NCI-H2171 treated with DMSO at 0.1 percent for 48 hours (cell line): Measurements from ENCODE around the gene NR1I2.

Experiments used
- DNase-seq: peaks from one replicate; lab custom pipeline; 2025; lab: John Stamatoyannopoulos, UW

NR1I2 gene

GRCh38 chr3:119819806-119820205 lies 37.9 kb downstream of the NR1I2 start:
- DNase-seq, result no peak

GRCh38 chr3:119825820-119826219 lies 43.9 kb downstream of the NR1I2 start:
- DNase-seq, result no peak

GRCh38 chr3:119826711-119827608 lies 45.1 kb downstream of the NR1I2 start:
- no peak for DNase-seq

GRCh38 chr3:119829420-119829819 lies 47.5 kb downstream of the NR1I2 start:
- no peak for DNase-seq

- DNase-seq, result no peak
These were observed 49.1 kb downstream of the NR1I2 start for GRCh38 chr3:119831022-119831421.

- DNase-seq, result no peak
These were observed 50.1 kb downstream of the NR1I2 start for GRCh38 chr3:119831941-119832371.

- DNase-seq, result no peak
These were observed 53.0 kb downstream of the NR1I2 start for GRCh38 chr3:119834754-119835370.

GRCh38 chr3:119835556-119835955 lies 53.7 kb downstream of the NR1I2 start:
- no peak for DNase-seq

GRCh38 chr3:119841808-119842471 lies 60.0 kb downstream of the NR1I2 start:
- DNase-seq, result no peak

GRCh38 chr3:119849126-119849525 lies 67.2 kb downstream of the NR1I2 start:
- no peak for DNase-seq

- DNase-seq, result no peak
These were observed 74.8 kb downstream of the NR1I2 start for GRCh38 chr3:119856695-119857094.

- no peak for DNase-seq
These were observed 77.1 kb downstream of the NR1I2 start for GRCh38 chr3:119858957-119859356.

GRCh38 chr3:119859728-119860127 lies 77.8 kb downstream of the NR1I2 start:
- DNase-seq, result no peak

GRCh38 chr3:119861681-119862080 lies 79.8 kb downstream of the NR1I2 start:
- no peak for DNase-seq

GRCh38 chr3:119862616-119863015 lies 80.7 kb downstream of the NR1I2 start:
- no peak for DNase-seq

- DNase-seq, result no peak
These were observed 82.6 kb downstream of the NR1I2 start for GRCh38 chr3:119864476-119864875.
